GDM1 (cell line): ENCODE measurements around the gene ACTMAP.
"Not testable (repeated sequence)": the region's sequence is repeated elsewhere in the genome, so short reads cannot be mapped to it uniquely, and the experiment has no call there.

Experiments
- DNase-seq: peaks from one replicate; lab custom pipeline; 2025; lab: John Stamatoyannopoulos, UW

ACTMAP gene

GRCh38 chr19:40775632-40776022 is 25.4 kb upstream of the ACTMAP start:
- no peak for DNase-seq

GRCh38 chr19:40774916-40775631 is 24.8 kb upstream of the ACTMAP start, which contains the start of gene MIA:
MIA (plus strand) TSS chr19:40775521; CDS start chr19:40775543, 22 bp downstream.
- no peak for DNase-seq

DNA sequence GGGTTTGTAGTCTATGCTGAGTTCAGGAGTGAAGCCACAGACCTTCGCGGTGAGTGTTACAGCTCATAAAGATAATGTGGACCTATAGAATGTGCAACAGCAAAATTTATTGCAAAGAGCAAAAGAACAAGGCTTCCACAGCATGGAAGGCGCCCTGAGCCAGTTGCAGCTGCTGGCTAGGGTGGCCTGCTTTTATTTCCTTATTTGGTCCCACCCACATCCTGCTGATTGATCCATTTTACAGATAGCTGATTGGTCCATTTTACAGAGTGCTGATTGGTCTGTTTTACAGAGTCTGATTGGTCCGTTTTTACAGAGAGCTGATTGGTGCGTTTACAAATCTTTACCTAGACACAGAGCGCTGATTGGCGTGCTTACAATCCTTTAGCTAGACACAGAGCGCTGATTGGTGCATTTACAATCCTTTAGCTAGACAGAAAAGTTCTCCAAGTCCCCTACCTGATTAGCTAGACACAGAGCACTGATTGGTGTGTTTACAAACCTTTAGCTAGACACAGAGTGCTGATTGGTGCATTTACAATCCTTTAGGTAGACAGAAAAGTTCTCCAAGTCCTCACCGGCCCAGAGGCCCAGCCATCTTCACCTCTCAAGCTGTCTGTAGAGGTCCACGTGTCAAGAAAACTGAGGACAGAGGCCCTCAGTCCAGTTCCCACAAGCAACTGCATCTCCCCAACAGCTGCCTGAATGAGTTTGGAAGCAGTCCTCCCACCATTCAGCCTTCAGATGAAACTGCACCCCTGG is 21.0 kb upstream of the ACTMAP start:
- DNase-seq, result not testable (repeated sequence)

GRCh38 chr19:40768869-40769268 is 18.6 kb upstream of the ACTMAP start:
- no peak for DNase-seq

GRCh38 chr19:40766385-40766784 is 16.1 kb upstream of the ACTMAP start:
- DNase-seq, result not testable (repeated sequence)

DNA sequence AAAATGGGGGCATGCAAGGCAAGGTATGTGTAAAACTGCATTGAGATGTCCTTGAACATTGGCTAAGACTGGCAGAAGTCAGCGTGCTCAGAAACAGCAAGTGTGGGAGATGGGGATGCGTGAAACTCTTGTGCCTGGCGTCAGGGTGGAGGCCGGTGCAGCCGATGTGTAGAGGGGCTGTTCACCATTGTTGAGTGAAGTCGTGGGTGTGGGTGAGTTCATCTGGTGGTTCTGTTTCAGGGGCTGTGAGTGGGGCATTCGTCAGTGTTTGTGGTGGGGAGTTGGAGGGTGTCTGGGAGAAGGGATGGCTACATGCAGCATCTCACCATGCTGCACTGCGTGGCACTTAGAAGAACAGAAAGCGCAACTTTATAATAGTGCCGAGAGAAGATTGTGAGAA is 13.7 kb upstream of the ACTMAP start:
- no peak for DNase-seq

GRCh38 chr19:40763526-40763925 is 13.2 kb upstream of the ACTMAP start:
- no peak for DNase-seq

GRCh38 chr19:40762754-40763470 is 12.6 kb upstream of the ACTMAP start:
- DNase-seq, result no peak

DNA sequence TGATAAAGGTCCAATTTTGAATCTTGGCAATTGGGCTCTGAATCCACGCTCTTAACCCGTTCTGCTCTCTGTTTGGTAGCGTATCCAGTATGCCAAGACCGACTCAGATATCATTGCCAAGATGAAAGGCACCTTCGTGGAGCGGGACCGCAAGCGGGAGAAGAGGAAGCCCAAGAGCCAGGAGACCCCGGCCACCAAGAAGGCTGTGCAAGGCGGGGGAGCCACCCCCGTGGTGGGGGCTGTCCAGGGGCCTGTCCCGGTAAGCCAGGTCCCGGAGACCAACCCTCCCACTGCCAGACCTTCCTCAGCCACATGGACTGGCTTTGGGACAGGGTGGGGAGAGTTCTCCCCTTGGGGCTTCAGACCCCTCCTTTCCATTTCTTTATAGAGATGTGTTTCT is 9.1 kb upstream of the ACTMAP start:
- DNase-seq, result no peak

DNA sequence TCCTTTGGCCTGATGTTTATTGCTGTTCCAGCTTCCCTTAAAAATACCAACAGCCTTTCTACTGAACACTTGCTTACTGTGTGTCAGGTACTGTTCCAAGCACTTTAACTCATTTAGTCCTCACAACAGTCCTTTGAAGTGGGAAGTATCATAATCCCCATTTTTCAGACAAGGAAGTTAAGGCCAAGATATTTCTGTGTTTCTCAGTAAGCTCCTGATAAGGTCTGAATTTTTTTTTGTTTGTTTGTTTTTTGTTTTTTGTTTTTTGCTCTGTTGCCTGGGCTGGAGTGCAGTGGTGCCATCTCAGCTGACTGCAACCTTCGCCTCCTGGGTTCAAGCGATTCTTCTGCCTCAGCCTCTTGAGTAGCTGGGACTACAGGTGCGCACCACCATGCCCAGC is 8.2 kb upstream of the ACTMAP start:
- DNase-seq, result no peak

- no peak for DNase-seq
Observed at GRCh38 chr19:40756502-40757110, 6.3 kb upstream of the ACTMAP start.

GRCh38 chr19:40755791-40756190 is 5.5 kb upstream of the ACTMAP start:
- DNase-seq, result no peak

GRCh38 chr19:40755248-40755624 is 5.0 kb upstream of the ACTMAP start:
- DNase-seq, result no peak

GRCh38 chr19:40754611-40755247 is 4.5 kb upstream of the ACTMAP start:
- no peak for DNase-seq

DNA sequence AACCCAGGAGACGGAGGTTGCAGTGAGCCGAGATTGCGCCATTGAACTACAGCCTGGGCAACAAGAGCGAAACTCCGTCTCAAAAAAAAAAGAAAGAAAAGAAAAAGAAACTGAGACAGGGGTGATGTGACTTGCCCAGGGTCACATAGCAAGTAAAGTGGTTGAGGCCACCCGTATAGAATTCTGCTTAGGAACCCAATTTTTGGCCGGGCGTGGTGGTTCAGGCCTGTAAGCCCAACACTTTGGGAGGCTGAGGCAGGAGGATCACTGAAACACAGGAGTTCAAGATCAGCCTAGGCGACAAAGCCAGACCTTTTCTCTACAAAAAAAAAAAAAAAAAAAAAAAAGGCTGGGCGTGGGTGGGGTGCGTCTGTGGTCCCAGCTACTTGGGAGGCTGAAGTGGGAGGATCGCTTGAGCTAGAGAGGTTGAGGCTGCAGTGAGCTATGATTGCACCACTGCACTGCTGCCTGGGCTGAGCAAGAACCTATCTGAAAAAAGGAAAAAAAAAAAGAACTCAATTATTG is 2.0 kb upstream of the ACTMAP start:
- DNase-seq, result no peak

DNA sequence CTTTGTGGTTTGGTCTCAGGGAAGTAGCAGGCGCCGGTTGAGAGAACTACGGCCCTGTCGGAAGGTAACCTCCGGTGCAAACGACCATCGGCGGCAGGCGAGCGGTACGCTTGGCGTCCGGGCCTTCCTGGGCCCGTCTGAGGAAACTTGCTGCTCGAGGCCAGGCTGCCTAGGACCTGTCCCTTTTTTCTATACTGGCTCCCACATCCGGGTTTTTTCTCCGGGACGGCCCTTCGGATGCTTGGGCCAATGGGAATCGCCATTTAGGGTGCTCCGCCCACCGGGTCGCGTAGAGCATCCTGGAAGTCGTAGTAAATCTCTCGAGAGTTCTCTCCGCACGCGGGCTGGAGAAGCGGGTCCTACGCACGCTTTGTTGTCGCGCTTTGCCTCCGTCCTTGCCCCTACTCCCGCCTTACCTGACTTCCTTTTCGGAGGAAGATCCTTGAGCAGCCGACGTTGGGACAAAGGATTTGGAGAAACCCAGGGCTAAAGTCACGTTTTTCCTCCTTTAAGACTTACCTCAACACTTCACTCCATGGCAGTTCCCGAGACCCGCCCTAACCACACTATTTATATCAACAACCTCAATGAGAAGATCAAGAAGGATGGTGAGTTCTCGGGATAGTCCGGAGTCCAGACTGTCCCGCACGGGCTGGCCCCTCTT is 729 bp upstream of the ACTMAP start, which contains the start of gene SNRPA:
Gene SNRPA, plus strand, starts transcription at position 330 of the 664 bp plus-strand sequence. Its CDS starts 206 bp downstream, at position 536.
- DNase-seq, result peak; percentile 92

- no peak for DNase-seq
Observed at GRCh38 chr19:40747536-40747935, 2.7 kb downstream of the ACTMAP start.

- no peak for DNase-seq
Observed at GRCh38 chr19:40745402-40745780, 4.9 kb downstream of the ACTMAP start.

DNA sequence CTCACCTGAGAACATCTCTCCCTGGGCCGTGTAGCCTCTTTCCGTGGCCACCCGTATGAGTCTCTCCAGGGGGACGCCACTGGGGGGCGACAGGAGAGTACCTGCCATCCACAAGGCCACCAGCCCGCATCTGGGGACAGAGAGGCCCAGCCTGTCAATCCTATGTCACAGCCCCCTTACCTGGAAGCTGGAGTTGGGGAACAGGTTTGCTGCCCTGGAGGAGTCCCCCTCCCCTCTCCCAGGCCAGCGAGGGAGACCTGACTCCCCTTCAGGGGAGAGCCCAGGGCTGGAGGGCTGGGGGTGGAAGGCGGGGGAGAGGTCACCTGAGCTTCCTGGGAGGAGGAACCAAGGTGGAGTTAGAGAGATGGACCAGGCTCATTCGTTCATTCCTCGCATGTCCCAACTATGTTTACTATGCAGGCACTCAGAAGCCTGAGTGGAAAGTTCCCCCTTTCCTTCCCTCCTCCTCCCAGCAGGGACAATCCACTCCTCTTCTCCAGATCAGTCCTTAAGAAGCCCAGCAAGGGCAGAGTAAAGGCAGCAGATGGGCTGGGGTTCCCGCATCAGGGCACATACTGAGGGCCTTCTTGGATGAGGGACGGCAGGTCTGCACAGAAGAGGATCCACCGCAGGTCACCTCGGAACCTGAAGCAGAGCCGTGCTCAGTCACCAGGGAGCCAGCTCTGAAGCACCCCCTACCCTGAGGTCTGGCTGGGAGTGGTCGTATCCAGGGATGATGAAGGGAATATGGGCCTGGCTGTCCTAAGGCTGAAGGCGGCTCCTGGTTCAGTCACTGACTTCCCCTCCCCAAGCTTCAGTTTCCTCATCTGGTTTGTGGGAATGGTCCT is 5.5 kb downstream of the ACTMAP start:
- no peak for DNase-seq

DNA sequence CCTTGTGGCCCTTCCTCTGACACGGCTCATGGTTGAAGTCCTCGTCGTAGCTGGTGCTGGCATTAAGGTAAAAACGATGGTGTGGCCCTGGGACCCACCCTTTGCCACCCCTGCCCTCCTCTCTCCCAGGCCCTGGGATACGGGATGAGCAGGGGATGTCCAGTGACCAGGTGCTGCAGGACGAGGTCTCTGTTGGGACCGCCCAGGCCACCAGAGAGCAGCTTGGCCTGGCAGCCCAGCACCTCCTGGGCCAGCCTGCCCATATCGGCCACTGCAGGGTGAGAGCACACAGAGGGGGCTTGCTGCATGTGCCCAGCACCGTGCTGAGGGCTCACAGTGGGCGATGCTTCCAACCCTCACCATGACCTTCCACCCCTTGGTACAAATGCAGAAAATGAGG is 6.4 kb downstream of the ACTMAP start:
- DNase-seq, result no peak
